Karpas-422 (cell line): ENCODE data around the gene PAX3. TPM values are rescaled to one million over a fixed set of nuclear protein-coding genes. Genes with fewer than 3 reads are reported as not detected.
A peak's percentile ranks its signal among the peaks of the same experiment; 100 is the strongest.

ENCODE experiments used
- DNase-seq: peaks from one replicate; pipeline ENCODE4 v3.0.0-alpha.2; 2015
- H2AFZ ChIP-seq: fragments of 200-600 bp; sonication (generic); 2 replicates; pipeline ENCODE4 v1.6.1; 2014; ENCODE audit warnings: antibody characterized with exemption, low read length, mixed read lengths
- H3K27ac ChIP-seq: fragments of 200-600 bp; sonication (generic); 2 replicates; pipeline ENCODE4 v1.5.1; 2014; ENCODE audit warnings: mild to moderate bottlenecking, low read length, moderate library complexity
- H3K27me3 ChIP-seq: fragments of 200-600 bp; sonication (generic); 2 replicates; pipeline ENCODE4 v1.6.1; 2014; ENCODE audit warnings: low read length, mixed read lengths
- H3K36me3 ChIP-seq: fragments of 200-600 bp; sonication (generic); 2 replicates; pipeline ENCODE4 v1.6.1; 2014; ENCODE audit warnings: low read length, mixed read lengths; ENCODE audit not compliant: insufficient read depth
- H3K4me1 ChIP-seq: fragments of 200-600 bp; sonication (generic); 2 replicates; pipeline ENCODE4 v1.6.1; 2014; ENCODE audit warnings: mild to moderate bottlenecking, low read length, mixed read lengths
- H3K4me2 ChIP-seq: fragments of 200-600 bp; sonication (generic); 2 replicates; pipeline ENCODE4 v1.6.1; 2014; ENCODE audit warnings: low read length, low read depth, mild to moderate bottlenecking; ENCODE audit not compliant: poor library complexity, severe bottlenecking
- H3K4me3 ChIP-seq: fragments of 200-600 bp; sonication (generic); 2 replicates; pipeline ENCODE4 v1.5.1; 2014; ENCODE audit warnings: mild to moderate bottlenecking, antibody characterized with exemption, low read length, mixed read lengths
- H3K79me2 ChIP-seq: fragments of 200-600 bp; sonication (generic); 2 replicates; pipeline ENCODE4 v1.6.1; 2014; ENCODE audit warnings: mild to moderate bottlenecking, low read length, mixed read lengths
- H3K9ac ChIP-seq: fragments of 200-600 bp; sonication (generic); 2 replicates; pipeline ENCODE4 v1.6.0; 2014; ENCODE audit warnings: low read length
- H3K9me2 ChIP-seq: fragments of 200-600 bp; sonication (generic), shearing (Covaris generic); replicated peaks from 2 replicates; pipeline ENCODE4 v1.6.0; 2014; ENCODE audit warnings: mild to moderate bottlenecking, low read length, moderate library complexity; ENCODE audit not compliant: insufficient read depth
- H3K9me3 ChIP-seq: fragments of 300-700, 200-600 bp; sonication (generic); 2 replicates; pipeline ENCODE4 v1.6.1; 2014; ENCODE audit warnings: low read length, mixed read lengths
- H4K20me1 ChIP-seq: fragments of 200-600 bp; sonication (generic); 2 replicates; pipeline ENCODE4 v1.6.1; 2014; ENCODE audit warnings: mild to moderate bottlenecking, antibody characterized with exemption, low read length, low read depth; ENCODE audit not compliant: insufficient read depth
- total RNA-seq: library from RNA; depleted of rRNA; stranded (reverse); fragments of >200 nt; shearing (Covaris generic); gene quantifications from 2 replicates; pipeline ENCODE4 v1.2.3, GENCODE V29; 2014; ENCODE audit warnings: low replicate concordance

The PAX3 gene
- total RNA-seq, 1 experiment from 2014 or later = not detected

GRCh38 chr2:222306393-222307142, 7.8 kb upstream of the PAX3 start:
- peak overlapping the region; percentile 67 for H3K4me3 ChIP-seq
- H3K27me3 ChIP-seq = no peaks in the 10 kb centered on the region
- peaks cover 24% of the 10 kb centered on the region for H3K4me1 ChIP-seq
- H3K9ac ChIP-seq = peak overlapping the region; percentile 59
- no peak for DNase-seq
- no peaks in the 10 kb centered on the region for H3K36me3 ChIP-seq
- H4K20me1 ChIP-seq = no peaks in the 10 kb centered on the region
- H3K4me2 ChIP-seq = peak overlapping the region; percentile 83
- H3K79me2 ChIP-seq = no peaks in the 10 kb centered on the region
- peak overlapping the region; percentile 69; the same call in 1 of the 2 replicates for H2AFZ ChIP-seq
- H3K9me3 ChIP-seq = no peaks in the 10 kb centered on the region
- no peak overlapping the region for H3K27ac ChIP-seq
- no peaks in the 10 kb centered on the region for H3K9me2 ChIP-seq

- Histone ChIP-seq H3K9me2 (no peaks in the 10 kb centered on the region), H3K79me2 (no peaks in the 10 kb centered on the region), H4K20me1 (no peaks in the 10 kb centered on the region), H3K9me3 (no peaks in the 10 kb centered on the region), H3K4me3 (peak overlapping the region; percentile 67), H3K4me1 (peaks cover 24% of the 10 kb centered on the region), H3K9ac (peak overlapping the region; percentile 59), H2AFZ (peak overlapping the region; percentile 69), H3K4me2 (peak overlapping the region; percentile 83), H3K27ac (no peak overlapping the region), H3K27me3 (no peaks in the 10 kb centered on the region), H3K36me3 (no peaks in the 10 kb centered on the region)
- peak; percentile 64 for DNase-seq
Observed at GRCh38 chr2:222305516-222306392, 7.0 kb upstream of the PAX3 start.

- Histone ChIP-seq H3K36me3 (no peaks in the 10 kb centered on the region), H3K9ac (peak overlapping the region; percentile 59), H3K9me2 (no peaks in the 10 kb centered on the region), H3K9me3 (no peaks in the 10 kb centered on the region), H3K79me2 (no peaks in the 10 kb centered on the region), H4K20me1 (no peaks in the 10 kb centered on the region), H3K4me2 (peak overlapping the region; percentile 83), H3K4me3 (peak overlapping the region; percentile 67), H2AFZ (peak overlapping the region; percentile 69), H3K4me1 (peaks cover 24% of the 10 kb centered on the region), H3K27ac (no peak overlapping the region), H3K27me3 (no peaks in the 10 kb centered on the region)
- DNase-seq = peak; percentile 44
Observed at GRCh38 chr2:222304737-222305515, 6.1 kb upstream of the PAX3 start.

GRCh38 chr2:222303828-222304736, 5.3 kb upstream of the PAX3 start:
- H2AFZ ChIP-seq = peak overlapping the region; percentile 69; the same call in 1 of the 2 replicates
- peaks cover 24% of the 10 kb centered on the region for H3K4me1 ChIP-seq
- H3K27ac ChIP-seq = no peak overlapping the region
- H3K9me3 ChIP-seq = no peaks in the 10 kb centered on the region
- no peaks in the 10 kb centered on the region for H3K79me2 ChIP-seq
- H3K4me3 ChIP-seq = peak overlapping the region; percentile 67
- H3K9ac ChIP-seq = peak overlapping the region; percentile 59; the same call in 1 of the 2 replicates
- H3K4me2 ChIP-seq = peak overlapping the region; percentile 83
- no peak for DNase-seq
- no peaks in the 10 kb centered on the region for H3K9me2 ChIP-seq
- H4K20me1 ChIP-seq = no peaks in the 10 kb centered on the region
- H3K27me3 ChIP-seq = no peaks in the 10 kb centered on the region
- H3K36me3 ChIP-seq = no peaks in the 10 kb centered on the region

- Histone ChIP-seq H3K27me3 (no peaks in the 10 kb centered on the region), H3K36me3 (no peaks in the 10 kb centered on the region), H4K20me1 (no peaks in the 10 kb centered on the region), H3K4me3 (no peak overlapping the region), H3K27ac (no peak overlapping the region), H3K9me3 (no peaks in the 10 kb centered on the region), H3K4me2 (no peak overlapping the region), H2AFZ (no peak overlapping the region), H3K79me2 (no peaks in the 10 kb centered on the region), H3K4me1 (peaks cover 24% of the 10 kb centered on the region), H3K9ac (no peak overlapping the region), H3K9me2 (no peaks in the 10 kb centered on the region)
- no peak for DNase-seq
Observed at GRCh38 chr2:222303045-222303827, 4.4 kb upstream of the PAX3 start.

- H3K9ac ChIP-seq = no peak overlapping the region
- no peaks in the 10 kb centered on the region for H3K36me3 ChIP-seq
- H2AFZ ChIP-seq = no peak overlapping the region
- no peaks in the 10 kb centered on the region for H4K20me1 ChIP-seq
- H3K4me2 ChIP-seq = no peak overlapping the region
- no peaks in the 10 kb centered on the region for H3K9me3 ChIP-seq
- H3K9me2 ChIP-seq = no peaks in the 10 kb centered on the region
- DNase-seq = no peak
- H3K27me3 ChIP-seq = no peaks in the 10 kb centered on the region
- no peaks in the 10 kb centered on the region for H3K79me2 ChIP-seq
- no peak overlapping the region for H3K4me3 ChIP-seq
- H3K27ac ChIP-seq = no peak overlapping the region
- H3K4me1 ChIP-seq = peaks cover 24% of the 10 kb centered on the region
Observed at GRCh38 chr2:222302178-222303018, 3.6 kb upstream of the PAX3 start.
